ENCODE data around the gene VGF.

The VGF gene

DNA sequence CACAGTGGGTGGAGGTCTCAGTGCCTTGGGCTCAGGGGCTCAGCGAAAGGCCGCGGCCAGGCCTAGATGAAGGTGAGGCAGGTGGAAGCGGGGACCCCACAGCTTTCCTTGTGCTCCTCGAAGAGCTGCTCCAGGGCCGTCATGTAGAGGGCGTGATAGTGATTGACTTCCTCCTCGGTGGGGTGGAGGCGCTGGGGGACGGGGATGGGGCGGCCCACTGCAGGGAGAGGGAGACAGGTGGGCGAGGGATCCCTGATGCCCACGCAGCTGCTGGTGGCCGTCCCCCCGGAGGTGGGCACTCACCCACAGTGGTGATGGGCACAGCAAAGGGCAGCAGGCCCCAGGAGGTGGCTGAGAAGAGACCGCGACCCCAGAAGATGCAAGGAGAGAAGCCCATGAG is 30.5 kb upstream of the VGF start:
- TF ChIP-seq, protein P1, sequence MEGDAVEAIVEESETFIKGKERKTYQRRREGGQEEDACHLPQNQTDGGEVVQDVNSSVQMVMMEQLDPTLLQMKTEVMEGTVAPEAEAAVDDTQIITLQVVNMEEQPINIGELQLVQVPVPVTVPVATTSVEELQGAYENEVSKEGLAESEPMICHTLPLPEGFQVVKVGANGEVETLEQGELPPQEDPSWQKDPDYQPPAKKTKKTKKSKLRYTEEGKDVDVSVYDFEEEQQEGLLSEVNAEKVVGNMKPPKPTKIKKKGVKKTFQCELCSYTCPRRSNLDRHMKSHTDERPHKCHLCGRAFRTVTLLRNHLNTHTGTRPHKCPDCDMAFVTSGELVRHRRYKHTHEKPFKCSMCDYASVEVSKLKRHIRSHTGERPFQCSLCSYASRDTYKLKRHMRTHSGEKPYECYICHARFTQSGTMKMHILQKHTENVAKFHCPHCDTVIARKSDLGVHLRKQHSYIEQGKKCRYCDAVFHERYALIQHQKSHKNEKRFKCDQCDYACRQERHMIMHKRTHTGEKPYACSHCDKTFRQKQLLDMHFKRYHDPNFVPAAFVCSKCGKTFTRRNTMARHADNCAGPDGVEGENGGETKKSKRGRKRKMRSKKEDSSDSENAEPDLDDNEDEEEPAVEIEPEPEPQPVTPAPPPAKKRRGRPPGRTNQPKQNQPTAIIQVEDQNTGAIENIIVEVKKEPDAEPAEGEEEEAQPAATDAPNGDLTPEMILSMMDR (IDR thresholded peaks at IDR 0.05), result no peak

DNA sequence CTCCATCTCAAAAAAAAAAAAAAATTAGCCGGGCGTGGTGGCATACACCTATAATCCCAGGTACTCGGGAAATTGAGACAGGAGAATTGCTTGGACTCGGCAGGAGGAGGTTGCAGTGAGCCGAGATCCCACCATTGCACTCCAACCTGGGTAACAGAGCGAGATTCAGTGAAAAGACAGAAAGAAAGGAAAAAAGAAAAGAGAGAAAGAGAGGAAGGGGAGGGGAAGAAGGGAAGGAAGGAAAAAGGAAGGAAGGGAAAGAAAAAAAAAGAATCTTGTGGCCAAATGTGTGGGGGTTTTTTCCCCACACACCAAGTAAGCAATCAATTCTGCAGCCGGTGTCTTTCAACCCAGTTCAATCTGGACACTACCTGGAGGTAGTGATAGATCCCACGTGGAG is 23.7 kb upstream of the VGF start:
- TF ChIP-seq, protein P1 (IDR thresholded peaks at IDR 0.05), result no peak

DNA sequence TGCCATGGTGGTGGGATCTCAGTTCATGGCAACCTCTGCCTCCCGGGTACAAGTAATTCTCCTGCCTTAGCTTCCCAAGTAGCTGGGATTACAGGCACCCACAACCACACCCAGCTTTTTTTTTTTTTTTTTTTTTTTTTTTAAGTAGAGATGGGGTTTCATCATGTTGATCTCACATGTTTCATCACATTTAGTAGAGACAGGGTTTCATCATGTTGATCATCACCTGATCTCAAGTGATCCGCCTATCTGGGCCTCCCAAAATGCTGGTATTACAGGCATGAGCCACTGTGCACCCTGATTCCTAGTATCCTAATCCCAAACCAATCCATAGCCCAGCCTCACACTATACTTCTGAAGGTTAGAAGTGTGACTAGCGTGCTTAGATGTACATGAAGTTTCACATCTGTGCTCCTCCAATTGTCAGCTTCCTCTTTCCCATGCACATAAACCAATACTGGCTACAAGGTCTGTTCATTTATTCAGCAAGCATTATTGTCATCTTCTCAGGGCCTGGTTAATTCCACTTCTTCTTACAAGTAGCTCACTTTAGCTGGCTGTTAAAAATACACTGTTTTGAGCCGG is 21.6 kb upstream of the VGF start:
- TF ChIP-seq, protein P1 (IDR thresholded peaks at IDR 0.05), result no peak

DNA sequence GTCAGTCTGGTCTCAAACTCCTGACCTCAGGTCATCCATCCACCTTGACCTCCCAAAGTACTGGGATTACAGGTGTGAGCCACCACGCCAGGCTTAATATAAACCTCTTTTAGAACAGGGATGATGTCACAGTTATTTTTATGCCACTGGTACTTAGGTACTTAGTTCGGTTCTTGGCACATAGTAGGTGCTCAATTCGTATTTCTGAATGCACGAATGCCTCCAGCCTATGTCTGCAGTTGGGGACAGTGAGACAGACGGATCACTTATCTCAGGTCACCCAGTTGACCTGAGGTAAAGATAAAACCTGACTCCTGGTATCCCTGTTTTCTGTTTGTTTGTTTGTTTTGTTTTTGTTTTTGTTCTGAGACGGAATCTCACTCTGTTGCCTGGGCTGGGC is 20.8 kb upstream of the VGF start:
- TF ChIP-seq, protein P1 (IDR thresholded peaks at IDR 0.05), result no peak

DNA sequence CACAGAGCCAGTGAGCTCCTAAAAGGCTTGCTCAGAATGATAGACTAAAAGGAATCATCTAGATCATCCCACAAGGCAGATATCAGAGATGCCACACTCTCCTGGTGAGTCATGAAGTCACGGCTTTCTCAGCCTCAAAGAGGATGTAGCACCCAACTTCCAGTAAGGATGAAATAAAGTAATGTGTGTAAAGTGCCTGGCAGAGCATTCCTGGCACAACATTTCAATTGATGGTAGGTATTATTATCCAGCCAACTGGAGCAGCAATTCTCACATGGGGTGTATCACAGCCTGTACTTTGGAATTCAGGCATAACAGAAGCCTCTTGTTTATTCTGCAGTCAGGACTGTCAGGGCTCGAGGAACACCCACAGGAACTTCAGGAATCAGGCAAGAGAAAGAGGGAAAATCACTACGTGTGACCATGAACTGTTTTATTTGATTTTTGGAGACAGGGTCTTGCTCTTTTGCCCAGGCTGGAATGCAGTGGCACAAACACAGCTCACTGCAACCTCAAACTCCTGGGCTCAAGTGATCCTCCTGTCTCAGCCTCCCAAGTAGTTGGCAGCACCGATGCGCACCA is 20.0 kb upstream of the VGF start:
- TF ChIP-seq, protein P1 (IDR thresholded peaks at IDR 0.05), result no peak

DNA sequence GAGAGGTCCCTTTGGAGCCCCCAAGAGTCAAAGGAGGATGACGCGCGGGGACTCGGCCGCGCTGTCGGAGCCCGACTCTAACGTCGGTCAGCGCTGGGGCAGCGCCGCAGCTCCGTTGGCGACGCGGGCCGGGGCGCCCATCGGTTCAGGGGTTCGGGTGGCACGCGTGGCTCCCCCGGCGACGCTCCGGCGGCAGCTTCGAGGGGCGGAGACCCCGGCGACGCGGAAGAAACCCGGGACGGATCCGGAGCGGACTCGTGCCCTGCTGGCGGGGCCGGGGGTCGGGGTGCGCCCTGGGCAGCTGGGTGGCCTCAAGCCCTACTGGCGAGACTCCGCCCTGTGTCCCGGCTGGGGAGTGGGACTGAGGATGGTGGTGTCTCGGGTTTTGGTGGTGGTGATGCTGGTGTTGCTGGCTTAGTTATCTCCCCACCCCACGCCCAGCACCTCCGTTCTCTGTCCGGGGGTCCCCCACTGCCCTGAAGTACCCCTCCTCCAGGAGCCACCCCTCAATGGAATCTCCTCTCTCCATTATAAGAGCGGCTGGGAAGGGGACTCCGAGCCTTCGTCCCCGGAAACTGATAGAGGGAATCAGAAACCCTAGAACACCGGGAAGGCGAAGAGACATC is 14.9 kb upstream of the VGF start, which contains the start of gene NAT16:
TSS of gene NAT16 (minus strand) at position 164 of the 626 bp plus-strand sequence. CDS start 5,486 bp downstream, outside the sequence.
- TF ChIP-seq, protein P1 (IDR thresholded peaks at IDR 0.05), result no peak

DNA sequence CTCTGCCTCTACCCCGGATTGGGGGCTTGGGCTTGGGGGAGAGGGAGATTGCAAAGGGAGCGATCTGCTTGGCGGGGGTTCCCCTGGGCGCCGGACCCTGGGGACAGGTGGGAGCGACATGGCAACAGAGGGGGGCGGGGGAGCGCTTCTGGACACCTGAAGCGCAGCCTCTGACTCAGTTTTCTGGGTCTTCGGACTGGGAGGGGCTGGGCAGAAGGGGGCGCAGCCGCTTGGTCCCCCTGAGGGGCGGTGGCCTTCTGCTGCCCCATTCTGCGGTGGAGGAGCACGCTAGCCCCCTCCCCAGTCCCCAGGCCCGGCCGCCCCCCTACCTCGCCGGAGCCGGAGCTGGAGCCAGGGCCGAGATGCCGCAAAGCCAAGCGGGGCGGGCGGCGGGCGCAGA is 14.3 kb upstream of the VGF start:
- TF ChIP-seq, protein P1 (IDR thresholded peaks at IDR 0.05), result no peak

All from LNCAP (cell line).